Keratinocyte (primary cell): ENCODE results near the gene CNTNAP2. TPM values are rescaled to one million over a fixed set of nuclear protein-coding genes. Genes with fewer than 3 reads are reported as not detected.

ENCODE experiments used
- DNase-seq: peaks from one replicate; pipeline ENCODE4 v3.0.0-alpha.2; 2011; ENCODE audit warnings: low read depth, missing footprints, low spot score
- FAIRE-seq: peaks from 2 replicates; lab custom pipeline; 2011; peaks lifted over from hg19 to GRCh38; lab: Jason Lieb, UNC
- H2AFZ ChIP-seq: 2 replicates; pipeline ENCODE4 v1.6.0; 2012; ENCODE audit warnings: low read length, control low read depth, inconsistent platforms; ENCODE audit not compliant: control insufficient read depth
- H3K27ac ChIP-seq: 2 replicates; pipeline ENCODE4 v1.5.1; 2011; ENCODE audit warnings: low read length; ENCODE audit not compliant: control insufficient read depth, insufficient read depth
- H3K27me3 ChIP-seq: 3 replicates; pipeline ENCODE4 v1.6.0; 2011; ENCODE audit warnings: low read length; ENCODE audit not compliant: control insufficient read depth, insufficient read depth; ENCODE audit errors: extremely low read depth
- H3K36me3 ChIP-seq, 2 experiments: 2 replicates in 1 of 2; 3 replicates in 1 of 2; pipeline ENCODE4 v1.5.1; 2011; ENCODE audit warnings: low read length in 2 of 2, mild to moderate bottlenecking in 1 of 2; ENCODE audit not compliant: control insufficient read depth in 2 of 2, insufficient read depth in 2 of 2; ENCODE audit errors: extremely low read depth in 1 of 2
- H3K4me1 ChIP-seq: 3 replicates; pipeline ENCODE4 v1.5.1; 2011; ENCODE audit warnings: low read length; ENCODE audit not compliant: control insufficient read depth, insufficient read depth; ENCODE audit errors: extremely low read depth
- H3K4me2 ChIP-seq: 3 replicates; pipeline ENCODE4 v1.6.0; 2011; ENCODE audit warnings: low read depth, low read length; ENCODE audit not compliant: control insufficient read depth, insufficient read depth; ENCODE audit errors: extremely low read depth
- H3K4me3 ChIP-seq, 3 experiments: fragments of 200-600 bp in 1 of 3; sonication (generic) in 1 of 3; 2 replicates in 2 of 3; 3 replicates in 1 of 3; pipeline ENCODE4 v1.5.1; 2011 to 2016; ENCODE audit warnings: low read length in 3 of 3, mild to moderate bottlenecking in 3 of 3, control low read depth in 2 of 3, inconsistent platforms in 1 of 3, low read depth in 1 of 3, mixed read lengths in 1 of 3, mixed run types in 1 of 3, moderate library complexity in 1 of 3; ENCODE audit not compliant: control insufficient read depth in 2 of 3, insufficient read depth in 2 of 3; ENCODE audit errors: extremely low read depth in 1 of 3
- H3K79me2 ChIP-seq: 2 replicates; pipeline ENCODE4 v1.6.0; 2012; ENCODE audit warnings: low read length; ENCODE audit not compliant: control insufficient read depth, insufficient read depth
- H3K9ac ChIP-seq: 3 replicates; pipeline ENCODE4 v1.6.0; 2011; ENCODE audit warnings: low read length; ENCODE audit not compliant: control insufficient read depth, insufficient read depth; ENCODE audit errors: extremely low read depth
- H3K9me1 ChIP-seq: 3 replicates; pipeline ENCODE4 v1.6.0; 2011; ENCODE audit warnings: low read length; ENCODE audit not compliant: control insufficient read depth, insufficient read depth; ENCODE audit errors: extremely low read depth
- H3K9me3 ChIP-seq: 2 replicates; pipeline ENCODE4 v1.5.1; 2012; ENCODE audit warnings: low read depth, low read length; ENCODE audit not compliant: control insufficient read depth
- H4K20me1 ChIP-seq: 3 replicates; pipeline ENCODE4 v1.6.0; 2011; ENCODE audit warnings: low read length; ENCODE audit not compliant: control insufficient read depth, insufficient read depth; ENCODE audit errors: extremely low read depth
- EZH2 ChIP-seq: IDR thresholded peaks from one replicate; pipeline ENCODE4 v1.6.1; 2012; ENCODE audit warnings: inconsistent platforms, mild to moderate bottlenecking, low read length, moderate library complexity
- dilution Hi-C: fragments of 300-500 bp; cut with MboI; formaldehyde crosslinking; loops from one replicate; pipeline ENCODE4 v1.7.0; 2020; ENCODE audit warnings: low sequenced_read_pairs; ENCODE audit not compliant: extremely low pct_ligation_motif_present
- polyA plus RNA-seq, 5 experiments: library from polyadenylated mRNA; depleted of rRNA in 3 of 5; stranded (reverse) in 3 of 5; stranded (forward) in 1 of 5; unstranded in 1 of 5; fragments of >200 nt; gene quantifications; 1 replicate in 1 of 5; 2 replicates in 3 of 5; 3 replicates in 1 of 5; pipeline versions ENCODE4 v1.2.1 to v1.2.3, GENCODE V29; 2011 to 2012; ENCODE audit warnings: missing spikeins in 2 of 5, low read depth in 1 of 5, low replicate concordance in 1 of 5
- TF ChIP-seq, protein P1 (sequence below), 3 experiments: IDR thresholded peaks in 1 of 3; conservative IDR thresholded peaks in 1 of 3; optimal IDR thresholded peaks in 1 of 3; 2 replicates in 2 of 3; 3 replicates in 1 of 3; pipeline versions ENCODE3 to v1.5.1; 2011; ENCODE audit warnings: low read length in 3 of 3, mild to moderate bottlenecking in 3 of 3, moderate library complexity in 2 of 3, control low read depth in 1 of 3, inconsistent platforms in 1 of 3; ENCODE audit not compliant: insufficient read depth in 2 of 3; ENCODE audit errors: extremely low read depth in 1 of 3

The CNTNAP2 gene
- polyA plus RNA-seq, 1 donor (not counting 4 experiments of a cell fraction or from before 2014, with no cell fraction given) = 1.4 TPM

DNA sequence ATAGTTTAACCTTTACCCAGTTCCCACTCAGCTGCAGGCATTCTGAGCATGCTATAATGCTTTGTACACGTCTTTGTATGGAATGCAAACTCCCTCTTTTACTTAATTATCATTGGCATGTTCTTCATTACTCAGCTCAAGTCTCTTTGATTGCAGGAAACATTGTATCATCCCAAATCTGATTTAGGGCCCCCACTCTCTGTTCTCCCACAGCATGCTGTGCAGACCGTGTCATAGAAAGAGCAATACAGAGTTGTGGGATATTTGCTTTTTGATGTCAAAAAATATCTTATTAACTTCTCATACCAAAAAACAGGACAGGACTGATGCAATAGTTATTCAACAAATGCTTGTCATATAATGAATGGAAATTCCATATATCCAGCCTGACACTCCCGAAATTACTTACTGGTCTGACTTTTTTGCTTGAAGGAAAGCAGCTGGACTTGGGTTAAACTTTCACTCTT is 1392.5 kb downstream of the CNTNAP2 start:
- Histone ChIP-seq H3K4me2 (no peak overlapping the region), H2AFZ (no peak overlapping the region), H3K36me3 (no peaks in the 10 kb centered on the region), H3K27ac (no peak overlapping the region), H3K9me1 (no peaks in the 10 kb centered on the region), H3K27me3 (no peaks in the 10 kb centered on the region), H3K9me3 (no peaks in the 10 kb centered on the region), H3K9ac (no peak overlapping the region), H3K4me1 (no peaks in the 10 kb centered on the region), H3K4me3 (no peak overlapping the region), H3K79me2 (no peaks in the 10 kb centered on the region), H4K20me1 (no peaks in the 10 kb centered on the region)
- FAIRE-seq (no peak), DNase-seq (no peak)
- dilution Hi-C loops = no loop called here
- TF ChIP-seq EZH2 = no peak
- TF ChIP-seq, protein P1, sequence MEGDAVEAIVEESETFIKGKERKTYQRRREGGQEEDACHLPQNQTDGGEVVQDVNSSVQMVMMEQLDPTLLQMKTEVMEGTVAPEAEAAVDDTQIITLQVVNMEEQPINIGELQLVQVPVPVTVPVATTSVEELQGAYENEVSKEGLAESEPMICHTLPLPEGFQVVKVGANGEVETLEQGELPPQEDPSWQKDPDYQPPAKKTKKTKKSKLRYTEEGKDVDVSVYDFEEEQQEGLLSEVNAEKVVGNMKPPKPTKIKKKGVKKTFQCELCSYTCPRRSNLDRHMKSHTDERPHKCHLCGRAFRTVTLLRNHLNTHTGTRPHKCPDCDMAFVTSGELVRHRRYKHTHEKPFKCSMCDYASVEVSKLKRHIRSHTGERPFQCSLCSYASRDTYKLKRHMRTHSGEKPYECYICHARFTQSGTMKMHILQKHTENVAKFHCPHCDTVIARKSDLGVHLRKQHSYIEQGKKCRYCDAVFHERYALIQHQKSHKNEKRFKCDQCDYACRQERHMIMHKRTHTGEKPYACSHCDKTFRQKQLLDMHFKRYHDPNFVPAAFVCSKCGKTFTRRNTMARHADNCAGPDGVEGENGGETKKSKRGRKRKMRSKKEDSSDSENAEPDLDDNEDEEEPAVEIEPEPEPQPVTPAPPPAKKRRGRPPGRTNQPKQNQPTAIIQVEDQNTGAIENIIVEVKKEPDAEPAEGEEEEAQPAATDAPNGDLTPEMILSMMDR (optimal IDR thresholded peaks at IDR 0.05 in 1 of 3, IDR thresholded peaks at IDR 0.05 in 1 of 3, conservative IDR thresholded peaks at IDR 0.05 in 1 of 3; ENCODE audit: extremely low read depth in 1 of 3, insufficient read depth in 2 of 3, low read length in 3 of 3) = no peak

DNA sequence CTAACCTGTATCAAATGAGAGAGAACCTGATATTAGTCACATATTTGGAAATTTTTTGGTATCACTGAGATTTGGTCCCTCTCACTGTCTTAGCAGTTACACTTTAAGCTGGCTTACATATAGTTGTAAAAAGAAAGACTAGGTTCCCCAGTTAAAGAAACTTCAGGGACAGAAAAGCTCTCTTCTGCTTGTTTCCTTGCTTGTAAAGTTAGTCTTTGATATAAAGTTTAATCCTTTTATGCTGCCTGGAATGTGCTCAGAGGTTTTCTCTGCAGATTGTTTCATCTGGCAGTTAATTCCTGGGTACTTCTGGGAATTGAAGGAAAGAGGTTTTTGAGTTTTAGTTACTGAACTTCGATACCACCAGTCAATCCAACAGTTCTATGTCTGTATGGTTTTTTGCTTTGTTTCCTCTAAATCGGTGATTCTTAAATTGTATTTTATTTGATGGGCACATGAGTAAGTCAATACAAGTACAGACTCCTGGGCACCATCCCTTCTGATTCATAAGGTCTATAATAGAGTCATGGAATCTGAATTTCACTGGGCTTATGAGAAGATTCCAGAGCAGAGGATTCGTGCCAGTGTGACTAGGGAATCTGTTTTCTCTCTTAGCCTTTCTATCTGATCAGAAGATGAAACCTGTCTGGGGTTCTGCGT is 1393.1 kb downstream of the CNTNAP2 start:
- no peaks in the 10 kb centered on the region for H3K9me3 ChIP-seq
- dilution Hi-C loops = no loop called here
- H3K27me3 ChIP-seq = no peaks in the 10 kb centered on the region
- no peak for FAIRE-seq
- H3K9me1 ChIP-seq = no peaks in the 10 kb centered on the region
- H2AFZ ChIP-seq = no peak overlapping the region
- no peak overlapping the region for H3K9ac ChIP-seq
- no peaks in the 10 kb centered on the region for H3K79me2 ChIP-seq
- no peaks in the 10 kb centered on the region for H4K20me1 ChIP-seq
- no peak for DNase-seq
- no peak overlapping the region for H3K4me3 ChIP-seq
- TF ChIP-seq, protein P1 (optimal IDR thresholded peaks at IDR 0.05 in 1 of 3, IDR thresholded peaks at IDR 0.05 in 1 of 3, conservative IDR thresholded peaks at IDR 0.05 in 1 of 3; ENCODE audit: extremely low read depth in 1 of 3, insufficient read depth in 2 of 3, low read length in 3 of 3) = no peak
- TF ChIP-seq EZH2 = no peak
- H3K4me1 ChIP-seq = no peaks in the 10 kb centered on the region
- no peak overlapping the region for H3K27ac ChIP-seq
- no peak overlapping the region for H3K4me2 ChIP-seq
- H3K36me3 ChIP-seq = no peaks in the 10 kb centered on the region
